GM21360 (cell line): Measurements from ENCODE around the gene BTBD17.
"Not testable (repeated sequence)": the region's sequence is repeated elsewhere in the genome, so short reads cannot be mapped to it uniquely, and the experiment has no call there.

Experiments
- ATAC-seq: cut with Tn5 transposase; IDR thresholded peaks from one replicate; pipeline ENCODE4 v1.9.1; 2021; ENCODE audit warnings: mild to moderate bottlenecking, moderate library complexity; ENCODE audit not compliant: unreplicated experiment

BTBD17 gene

GRCh38 chr17:74361230-74362068, at the start of gene BTBD17:
Gene BTBD17 (minus strand): TSS chr17:74361868. CDS start chr17:74361819, 49 bp downstream.
- ATAC-seq, result no peak

- no peak for ATAC-seq
Observed at GRCh38 chr17:74410001-74410443, 48.4 kb upstream of the BTBD17 start.

GRCh38 chr17:74408815-74409214, 47.1 kb upstream of the BTBD17 start:
- no peak for ATAC-seq

GRCh38 chr17:74408262-74408661, 46.6 kb upstream of the BTBD17 start:
- ATAC-seq, result no peak

GRCh38 chr17:74407384-74407783, 45.7 kb upstream of the BTBD17 start:
- no peak for ATAC-seq

GRCh38 chr17:74405311-74405710, 43.6 kb upstream of the BTBD17 start:
- not testable (repeated sequence) for ATAC-seq

- ATAC-seq, result no peak
Observed at GRCh38 chr17:74404789-74405188, 43.1 kb upstream of the BTBD17 start.

- no peak for ATAC-seq
Observed at GRCh38 chr17:74404218-74404617, 42.5 kb upstream of the BTBD17 start.

- ATAC-seq, result no peak
Observed at GRCh38 chr17:74403512-74404137, 42.0 kb upstream of the BTBD17 start.

- no peak for ATAC-seq
Observed at GRCh38 chr17:74402048-74402447, 40.4 kb upstream of the BTBD17 start.

- ATAC-seq, result no peak
Observed at GRCh38 chr17:74396567-74396966, 34.9 kb upstream of the BTBD17 start.

GRCh38 chr17:74394977-74395376, 33.3 kb upstream of the BTBD17 start:
- no peak for ATAC-seq

GRCh38 chr17:74394275-74394950, 32.7 kb upstream of the BTBD17 start:
- no peak for ATAC-seq

GRCh38 chr17:74393346-74393942, 31.8 kb upstream of the BTBD17 start:
- no peak for ATAC-seq

- no peak for ATAC-seq
Observed at GRCh38 chr17:74392848-74393247, 31.2 kb upstream of the BTBD17 start.

- ATAC-seq, result no peak
Observed at GRCh38 chr17:74391771-74392170, 30.1 kb upstream of the BTBD17 start.

GRCh38 chr17:74390680-74391653, 29.3 kb upstream of the BTBD17 start:
- ATAC-seq, result no peak

- no peak for ATAC-seq
Observed at GRCh38 chr17:74389937-74390679, 28.4 kb upstream of the BTBD17 start.

GRCh38 chr17:74389084-74389753, 27.6 kb upstream of the BTBD17 start:
- no peak for ATAC-seq
